Left hindlimb (tissue), 1 donor: ENCODE results near the gene PWP2.
"Not testable (repeated sequence)": the region's sequence is repeated elsewhere in the genome, so short reads cannot be mapped to it uniquely, and the experiment has no call there.

Experiments used
- DNase-seq: peaks from one replicate; pipeline ENCODE4 v3.0.0-alpha.2; 2018

Gene PWP2

GRCh38 chr21:44083631-44084291, 23.4 kb upstream of the PWP2 start:
- DNase-seq = no peak

- DNase-seq = no peak
These were observed 22.5 kb upstream of the PWP2 start for GRCh38 chr21:44084496-44085241.

DNA sequence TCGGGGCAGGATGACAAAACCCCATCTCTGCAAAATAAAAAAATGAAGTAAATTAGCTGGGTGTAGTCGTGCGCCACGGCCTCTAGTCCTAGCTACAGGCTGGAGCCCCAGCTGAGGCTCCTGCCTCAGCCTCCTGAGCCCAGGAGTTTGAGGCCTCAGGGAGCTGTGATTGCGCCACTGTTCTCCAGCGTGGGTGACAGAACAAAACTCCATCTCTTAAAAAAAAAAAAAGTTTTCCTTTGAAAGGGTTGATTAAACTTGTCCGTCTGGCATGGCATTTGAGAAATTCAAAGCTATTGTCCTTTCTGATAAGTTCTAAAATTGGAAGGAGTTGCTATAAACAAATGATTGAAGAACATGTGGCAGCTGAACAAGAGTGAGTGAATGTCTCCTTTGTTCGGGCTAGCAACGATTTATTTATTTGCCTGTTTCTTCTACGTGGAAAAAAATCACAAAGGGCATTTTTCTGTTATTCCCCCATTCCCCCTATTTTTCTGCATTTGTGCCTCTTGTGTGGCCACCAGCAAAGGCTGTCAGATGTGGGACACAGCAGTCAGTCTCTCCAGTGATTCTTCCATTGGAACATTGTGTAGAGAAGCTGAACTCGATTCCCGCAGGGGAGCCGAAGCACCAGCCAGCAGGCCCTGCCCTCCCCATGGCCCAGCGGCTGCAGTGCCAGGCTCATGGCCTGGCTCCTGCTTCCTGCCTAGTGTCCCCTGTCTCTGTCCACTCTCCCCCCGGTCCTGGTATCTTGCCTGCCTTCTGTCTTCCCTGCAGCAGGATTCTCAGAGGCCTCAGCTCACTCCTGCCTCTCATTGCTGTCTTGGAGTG, 21.5 kb upstream of the PWP2 start:
- no peak for DNase-seq

DNA sequence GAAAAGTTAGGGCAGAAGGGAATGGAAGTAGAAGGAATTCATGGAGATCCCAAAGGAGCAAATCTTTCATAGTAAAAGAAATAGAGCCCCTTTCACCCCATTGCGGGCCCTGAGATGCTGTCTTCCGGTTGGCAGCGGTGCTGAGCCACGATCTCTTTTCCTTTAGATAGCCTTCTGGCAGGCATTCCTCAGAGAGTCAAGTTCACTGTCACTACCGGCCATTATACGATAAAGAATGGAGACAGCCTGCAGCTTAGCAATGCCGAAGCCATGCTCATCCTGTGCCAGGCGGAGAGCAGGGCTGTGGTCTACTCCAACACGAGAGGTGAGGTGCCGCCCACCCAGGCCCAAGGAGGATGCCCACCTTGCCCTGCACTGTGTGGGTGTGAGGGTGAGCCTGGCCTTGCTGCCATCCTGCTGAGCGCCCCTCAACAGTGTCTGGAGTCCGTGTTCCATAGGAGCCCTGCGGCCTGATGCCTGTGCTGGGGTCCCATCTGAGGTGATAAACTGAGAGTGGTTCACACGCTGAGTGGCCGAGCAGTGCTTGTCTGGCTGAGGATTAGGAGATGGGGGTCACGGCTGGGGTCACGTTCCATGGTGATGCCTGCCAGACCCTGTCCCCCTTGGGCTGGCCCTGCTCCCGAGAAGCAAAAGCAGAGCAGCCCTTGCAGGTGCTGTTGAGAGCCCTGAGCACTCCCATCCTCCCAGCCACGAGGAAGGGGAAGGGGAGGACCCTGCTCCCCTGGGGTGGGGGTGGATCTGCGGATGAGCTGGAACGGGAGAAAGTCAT, 20.4 kb upstream of the PWP2 start:
- DNase-seq = no peak

DNA sequence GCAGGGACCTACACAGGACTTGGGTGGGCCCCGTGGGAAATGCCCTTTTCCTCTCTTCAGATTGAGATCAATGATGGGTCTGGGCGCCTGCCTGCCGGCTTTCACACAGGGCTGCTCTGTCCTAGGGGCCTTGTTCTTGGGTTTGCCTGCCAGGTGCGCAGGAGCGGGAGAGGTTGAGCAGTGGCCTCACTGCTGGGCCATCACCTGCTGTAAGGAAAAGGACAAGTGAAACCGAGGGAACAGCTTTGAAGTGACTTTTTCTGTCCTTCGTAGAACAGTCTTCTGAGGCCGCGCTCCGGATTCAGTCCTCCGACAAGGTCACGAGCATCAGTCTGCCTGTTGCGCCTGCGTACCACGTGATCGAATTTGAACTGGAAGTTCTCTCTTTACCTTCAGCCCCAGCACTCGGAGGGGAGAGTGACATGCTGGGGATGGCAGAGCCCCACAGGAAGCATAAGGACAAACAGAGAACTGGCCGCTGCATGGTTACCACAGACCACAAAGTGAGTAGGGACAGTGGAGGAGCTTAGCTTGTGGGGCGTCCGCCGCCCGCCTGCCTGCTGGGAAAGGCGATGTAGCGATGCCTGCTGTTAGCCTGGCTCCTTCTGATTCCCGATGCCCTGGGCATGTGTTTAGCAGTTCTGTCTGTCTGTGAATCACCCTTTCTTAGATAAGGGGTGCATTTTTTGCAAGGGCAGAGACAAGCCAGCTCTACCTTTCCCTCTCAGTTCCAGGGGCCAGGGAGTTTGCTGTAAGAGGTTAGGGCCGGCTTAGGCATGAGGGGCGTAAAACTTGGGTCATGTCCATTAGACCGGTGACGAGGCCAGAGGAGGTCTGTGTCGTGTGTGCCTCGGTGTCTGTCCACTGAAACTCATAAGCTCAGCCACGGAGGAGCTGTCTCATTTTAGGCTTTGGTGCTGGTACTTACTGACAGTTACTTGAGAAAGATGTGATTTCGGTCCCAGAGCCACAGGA, 19.5 kb upstream of the PWP2 start:
- DNase-seq = no peak

- no peak for DNase-seq
These were observed 18.8 kb upstream of the PWP2 start for GRCh38 chr21:44088401-44088780.

DNA sequence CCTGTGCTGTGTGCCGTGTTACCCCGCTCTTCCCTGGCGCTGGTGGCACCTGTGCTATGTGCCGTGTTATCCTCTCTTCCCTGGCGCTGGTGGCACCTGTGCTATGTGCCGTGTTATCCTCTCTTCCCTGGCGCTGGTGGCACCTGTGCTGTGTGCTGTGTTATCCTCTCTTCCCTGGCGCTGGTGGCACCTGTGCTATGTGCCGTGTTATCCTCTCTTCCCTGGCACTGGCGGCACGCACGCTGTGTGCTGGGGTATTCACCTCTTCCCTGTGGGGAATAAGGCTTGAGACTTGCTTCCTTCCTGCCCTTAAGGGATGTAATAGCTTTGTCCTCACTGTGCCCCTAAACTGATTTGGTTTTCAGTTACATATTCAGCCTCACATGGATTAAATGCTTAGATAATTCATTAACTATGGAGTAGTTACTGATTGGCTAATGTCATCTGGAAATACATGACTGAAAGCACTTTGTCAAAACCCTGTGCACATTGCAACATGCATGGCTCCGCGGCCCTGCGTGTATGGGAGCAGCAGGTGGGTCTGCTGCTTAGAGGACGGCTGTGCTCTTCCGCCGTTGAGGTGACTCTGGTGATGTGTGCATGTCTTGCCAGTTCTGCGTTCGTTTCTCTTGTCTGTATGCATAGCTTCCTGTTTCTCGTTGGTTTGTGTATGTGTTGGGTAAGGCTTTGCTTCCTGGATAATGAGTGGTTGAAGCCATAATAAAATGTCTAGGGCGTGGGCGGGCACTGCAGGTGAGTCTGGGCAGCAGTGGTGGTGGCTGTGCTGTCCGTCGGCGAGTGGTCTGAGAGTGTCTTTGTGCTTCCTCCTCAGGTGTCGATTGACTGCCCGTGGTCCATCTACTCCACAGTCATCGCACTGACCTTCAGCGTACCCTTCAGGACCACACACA, 17.9 kb upstream of the PWP2 start:
- no peak for DNase-seq

DNA sequence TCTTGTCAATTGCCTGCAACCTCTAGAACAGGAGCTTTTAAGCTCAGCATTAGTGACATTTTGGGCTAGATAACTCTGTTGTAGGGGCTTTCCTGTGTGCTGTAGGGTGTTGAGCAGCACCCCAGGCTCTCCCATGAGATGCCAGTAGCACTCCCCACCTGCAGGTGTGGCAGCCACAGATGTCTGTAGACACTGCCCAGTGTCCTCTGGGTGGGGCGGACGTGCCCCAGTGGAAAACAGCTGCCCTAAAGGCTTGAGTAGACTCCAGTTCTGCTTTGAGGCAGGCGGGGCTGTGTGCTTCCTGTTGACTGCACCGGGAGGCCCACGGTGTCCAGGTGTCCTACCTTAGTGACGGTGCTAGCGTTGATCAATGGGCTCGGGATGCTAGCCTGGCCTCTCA, 16.9 kb upstream of the PWP2 start:
- DNase-seq = no peak

- no peak for DNase-seq
These were observed 15.0 kb upstream of the PWP2 start for GRCh38 chr21:44092211-44092610.

DNA sequence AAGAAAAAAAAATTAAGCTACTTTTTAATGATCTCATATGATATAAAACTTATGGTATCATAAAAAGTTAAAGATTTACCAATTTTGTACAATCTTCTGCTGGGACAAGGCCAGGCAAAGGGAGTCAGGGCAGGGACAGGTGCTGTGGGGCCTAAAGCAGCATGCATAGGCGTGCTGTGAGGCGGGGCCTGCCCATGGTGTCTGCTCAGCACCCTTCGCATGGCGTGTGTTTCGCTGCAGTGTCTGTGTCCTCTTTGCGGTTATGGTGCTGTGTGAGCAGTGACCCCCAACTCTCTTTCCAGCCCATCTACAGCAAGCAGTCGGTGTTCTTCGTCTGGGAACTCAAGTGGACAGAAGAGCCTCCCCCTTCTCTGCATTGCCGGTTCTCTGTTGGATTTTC, 13.4 kb upstream of the PWP2 start:
- DNase-seq = no peak

DNA sequence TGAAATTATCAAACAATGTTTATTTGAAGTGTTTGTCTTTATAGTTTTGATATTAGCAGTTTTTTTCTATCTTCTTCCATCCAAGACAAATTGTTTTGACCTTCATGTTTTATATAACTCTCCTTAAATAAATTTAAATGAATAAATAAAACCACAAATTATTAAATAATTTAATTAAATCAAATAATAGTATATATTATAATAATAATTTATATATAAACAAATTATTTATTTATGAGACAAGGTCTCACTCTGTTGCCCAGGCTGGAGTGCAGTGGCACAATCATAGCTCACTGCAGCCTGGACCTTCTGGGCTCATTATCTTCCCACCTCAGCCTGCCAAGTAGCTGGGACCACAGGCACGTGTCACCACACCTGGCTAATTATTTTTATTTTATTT, 12.4 kb upstream of the PWP2 start:
- no peak for DNase-seq

GRCh38 chr21:44098507-44098906, 8.7 kb upstream of the PWP2 start:
- DNase-seq = not testable (repeated sequence)

- DNase-seq = not testable (repeated sequence)
These were observed 8.2 kb upstream of the PWP2 start for GRCh38 chr21:44098964-44099363.

DNA sequence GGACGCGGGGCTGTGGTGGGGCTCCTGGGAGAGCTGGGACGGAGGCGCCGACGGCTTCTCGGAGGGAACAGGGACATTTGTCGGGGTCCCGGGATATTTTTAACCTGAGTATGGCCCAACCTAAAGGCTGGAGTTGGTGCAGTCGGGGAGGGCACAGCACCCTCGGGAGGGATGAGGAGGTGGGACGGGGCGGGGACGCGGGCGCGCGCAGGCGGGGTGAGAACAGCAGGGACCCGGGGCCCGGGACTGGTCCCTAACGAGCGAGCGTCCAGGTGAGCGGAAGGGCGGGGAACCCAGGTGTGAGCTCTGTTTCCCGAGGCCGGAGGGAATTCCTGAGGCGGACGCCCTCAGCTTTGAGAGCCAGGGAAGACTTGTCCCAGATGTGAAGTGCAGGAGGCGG, 390 bp downstream of the PWP2 start:
- not testable (repeated sequence) for DNase-seq

DNA sequence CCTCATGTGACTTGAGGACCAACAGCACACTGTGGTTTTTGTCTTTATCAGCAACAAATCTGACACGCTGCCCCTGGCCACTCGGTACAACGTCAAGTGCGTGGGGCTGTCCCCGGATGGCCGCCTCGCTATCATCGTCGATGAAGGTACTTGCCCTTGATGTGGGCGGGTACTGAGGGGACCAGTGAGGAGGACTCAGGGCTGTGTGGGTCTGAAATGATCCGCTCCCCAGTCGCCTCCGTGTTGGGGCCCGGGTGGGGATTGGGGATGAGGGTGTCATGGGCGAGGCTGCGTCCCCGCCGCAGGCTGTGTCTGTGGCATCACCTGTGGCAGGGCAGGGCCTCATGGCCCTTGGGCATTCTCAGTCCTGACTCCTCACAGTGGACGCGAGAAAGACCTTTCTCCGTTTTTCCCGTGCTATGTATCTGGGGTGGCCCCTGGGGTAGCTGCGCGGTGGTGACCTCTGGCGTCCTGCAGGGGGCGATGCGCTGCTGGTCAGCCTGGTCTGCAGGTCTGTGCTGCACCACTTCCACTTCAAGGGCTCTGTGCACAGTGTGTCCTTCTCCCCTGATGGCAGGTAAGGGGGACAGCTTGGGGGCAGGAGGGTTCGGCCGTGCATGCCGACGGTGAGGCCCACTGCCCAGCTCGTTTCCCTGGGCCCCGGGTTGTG, 6.6 kb downstream of the PWP2 start:
- not testable (repeated sequence) for DNase-seq

- DNase-seq = not testable (repeated sequence)
These were observed 14.9 kb downstream of the PWP2 start for GRCh38 chr21:44122131-44122530.

- DNase-seq = not testable (repeated sequence)
These were observed 20.6 kb downstream of the PWP2 start for GRCh38 chr21:44127827-44128226.

- not testable (repeated sequence) for DNase-seq
These were observed 26.5 kb downstream of the PWP2 start for GRCh38 chr21:44133715-44134057.

GRCh38 chr21:44134732-44135131, 27.5 kb downstream of the PWP2 start:
- not testable (repeated sequence) for DNase-seq

- DNase-seq = not testable (repeated sequence)
These were observed 30.8 kb downstream of the PWP2 start for GRCh38 chr21:44138039-44138438.
